MM.1S (cell line): Measurements from ENCODE around the gene KRT75.

ENCODE experiments used
- DNase-seq: peaks from one replicate; pipeline ENCODE4 v3.0.0-alpha.2; 2015
- H2AFZ ChIP-seq: fragments of 300-600 bp; sonication (generic); 2 replicates; pipeline ENCODE4 v1.6.0; 2016; ENCODE audit warnings: antibody characterized with exemption, low read length
- H3F3A ChIP-seq: fragments of 300-600 bp; sonication (generic); 2 replicates; pipeline ENCODE4 v1.6.1; 2016; ENCODE audit warnings: mild to moderate bottlenecking, antibody characterized with exemption, low read length, moderate library complexity, mixed read lengths; ENCODE audit not compliant: insufficient read depth
- H3K27ac ChIP-seq: fragments of 300-600 bp; sonication (generic); 2 replicates; pipeline ENCODE4 v1.5.1; 2016; ENCODE audit warnings: mild to moderate bottlenecking, low read length
- H3K27me3 ChIP-seq: fragments of 300-600 bp; sonication (generic); replicated peaks from 2 replicates; pipeline ENCODE4 v1.6.0; 2016; ENCODE audit warnings: low read length; ENCODE audit not compliant: insufficient read depth
- H3K36me3 ChIP-seq: fragments of 300-600 bp; sonication (generic); replicated peaks from 2 replicates; pipeline ENCODE4 v1.6.1; 2016; ENCODE audit warnings: mild to moderate bottlenecking, low read length, mixed read lengths; ENCODE audit not compliant: insufficient read depth
- H3K4me1 ChIP-seq: fragments of 300-600 bp; sonication (generic); 2 replicates; pipeline ENCODE4 v1.6.1; 2016; ENCODE audit warnings: low read length, mixed read lengths
- H3K4me2 ChIP-seq: fragments of 300-600 bp; sonication (generic); 2 replicates; pipeline ENCODE4 v1.6.0; 2016; ENCODE audit warnings: low read depth, low read length
- H3K4me3 ChIP-seq: fragments of 300-600 bp; sonication (generic); 2 replicates; pipeline ENCODE4 v1.5.1; 2016; ENCODE audit warnings: low read length, mixed read lengths
- H3K79me2 ChIP-seq: fragments of 300-600 bp; sonication (generic); 2 replicates; pipeline ENCODE4 v1.6.1; 2016; ENCODE audit warnings: mixed run types, low read length, mixed read lengths
- H3K9ac ChIP-seq: fragments of 300-600 bp; sonication (generic); 2 replicates; pipeline ENCODE4 v1.6.1; 2016; ENCODE audit warnings: low read length, mixed read lengths
- H3K9me2 ChIP-seq: fragments of 300-600 bp; sonication (generic); replicated peaks from 2 replicates; pipeline ENCODE4 v1.6.1; 2016; ENCODE audit warnings: mild to moderate bottlenecking, low read length, mixed read lengths; ENCODE audit not compliant: insufficient read depth
- H3K9me3 ChIP-seq: fragments of 300-600 bp; sonication (generic); replicated peaks from 2 replicates; pipeline ENCODE4 v1.6.1; 2016; ENCODE audit warnings: mild to moderate bottlenecking, low read length, mixed read lengths; ENCODE audit not compliant: insufficient read depth
- H4K20me1 ChIP-seq: fragments of 300-600 bp; sonication (generic); 2 replicates; pipeline ENCODE4 v1.6.1; 2016; ENCODE audit warnings: mild to moderate bottlenecking, low read length, moderate library complexity, mixed read lengths; ENCODE audit not compliant: insufficient read depth
- CTCF ChIP-seq: fragments of 300-600 bp; sonication (generic); IDR thresholded peaks from 2 replicates; pipeline ENCODE4 v1.5.1; 2016; ENCODE audit warnings: antibody characterized with exemption, low read length, mixed read lengths
- EZH2 ChIP-seq: fragments of 300-600 bp; sonication (generic); optimal IDR thresholded peaks from 2 replicates; pipeline ENCODE3; 2017; ENCODE audit warnings: low read depth, mild to moderate bottlenecking, antibody characterized with exemption, low read length, mixed read lengths
- EZH2phosphoT487 ChIP-seq: fragments of 300-600 bp; sonication (generic); IDR thresholded peaks from 2 replicates; pipeline ENCODE4 v1.6.1; 2018; ENCODE audit warnings: antibody characterized with exemption, low read length

Gene KRT75

GRCh38 chr12:52402873-52403540 lies 31.2 kb downstream of the KRT75 start:
- Histone ChIP-seq H3K9me2 (no peaks in the 10 kb centered on the region), H3K4me3 (no peak overlapping the region), H3K27ac (no peak overlapping the region), H3K36me3 (no peaks in the 10 kb centered on the region), H3K9ac (no peak overlapping the region), H3K9me3 (no peaks in the 10 kb centered on the region), H2AFZ (no peak overlapping the region), H3K27me3 (peaks cover 80% of the 10 kb centered on the region), H3K4me1 (no peaks in the 10 kb centered on the region), H3F3A (no peaks in the 10 kb centered on the region), H3K4me2 (no peak overlapping the region), H3K79me2 (no peaks in the 10 kb centered on the region), H4K20me1 (no peaks in the 10 kb centered on the region)
- TF ChIP-seq CTCF, result no peak
- DNase-seq, result no peak

- DNase-seq, result no peak
- no peaks in the 10 kb centered on the region for H3K9me2 ChIP-seq
- H3F3A ChIP-seq, result no peaks in the 10 kb centered on the region
- TF ChIP-seq CTCF, result no peak
- no peak for TF ChIP-seq EZH2phosphoT487
- no peak for TF ChIP-seq EZH2
- H4K20me1 ChIP-seq, result no peaks in the 10 kb centered on the region
- H3K4me2 ChIP-seq, result no peak overlapping the region
- H3K9ac ChIP-seq, result no peak overlapping the region
- peaks cover 80% of the 10 kb centered on the region for H3K27me3 ChIP-seq
- H3K36me3 ChIP-seq, result no peaks in the 10 kb centered on the region
- no peak overlapping the region for H3K27ac ChIP-seq
- H3K4me3 ChIP-seq, result no peak overlapping the region
- no peaks in the 10 kb centered on the region for H3K79me2 ChIP-seq
- H3K9me3 ChIP-seq, result no peaks in the 10 kb centered on the region
- H3K4me1 ChIP-seq, result no peaks in the 10 kb centered on the region
- no peak overlapping the region for H2AFZ ChIP-seq
Observed at GRCh38 chr12:52402377-52402776, 31.8 kb downstream of the KRT75 start.

- no peak overlapping the region for H2AFZ ChIP-seq
- no peaks in the 10 kb centered on the region for H3F3A ChIP-seq
- H3K79me2 ChIP-seq, result no peaks in the 10 kb centered on the region
- no peak for DNase-seq
- no peaks in the 10 kb centered on the region for H3K9me2 ChIP-seq
- no peaks in the 10 kb centered on the region for H3K4me1 ChIP-seq
- no peak for TF ChIP-seq EZH2phosphoT487
- no peak for TF ChIP-seq CTCF
- TF ChIP-seq EZH2, result no peak
- peaks cover 80% of the 10 kb centered on the region for H3K27me3 ChIP-seq
- H4K20me1 ChIP-seq, result no peaks in the 10 kb centered on the region
- H3K9me3 ChIP-seq, result no peaks in the 10 kb centered on the region
- no peak overlapping the region for H3K4me3 ChIP-seq
- H3K4me2 ChIP-seq, result no peak overlapping the region
- no peak overlapping the region for H3K27ac ChIP-seq
- H3K36me3 ChIP-seq, result no peaks in the 10 kb centered on the region
- no peak overlapping the region for H3K9ac ChIP-seq
Observed at GRCh38 chr12:52401926-52402325, 32.2 kb downstream of the KRT75 start.
